Caco-2 (cell line): ENCODE results near the gene MEIS1. TPM values are rescaled to one million over a fixed set of nuclear protein-coding genes. Genes with fewer than 3 reads are reported as not detected.

Experiments
- BruUV-seq: library from RNA; stranded (reverse); fragments of 400-500 nt; replicated peaks from 2 replicates; lab custom pipeline; 2021; lab: Mats Ljungman, UMichigan
- CTCF ChIA-PET: fragments of 300-600 bp; sonication (Branson Sonifier 250); formaldehyde crosslinking; loops from one replicate; lab custom pipeline; 2022; ENCODE audit warnings: antibody characterized with exemption; lab: Charles Lee
- POLR2A ChIA-PET: fragments of 300-600 bp; sonication (Branson Sonifier 250); formaldehyde crosslinking; loops from one replicate; lab custom pipeline; 2022; ENCODE audit warnings: antibody characterized with exemption; lab: Charles Lee
- DNase-seq, 2 experiments: peaks; one replicate each; pipeline versions ENCODE4 v3.0.0 to v3.0.0-alpha.2; 2020 to 2022
- H3K27me3 ChIP-seq: replicated peaks from 2 replicates; pipeline ENCODE4 v1.6.0; 2011; ENCODE audit warnings: low read length; ENCODE audit not compliant: control insufficient read depth, insufficient read depth
- H3K36me3 ChIP-seq: 2 replicates; pipeline ENCODE4 v1.5.1; 2011; ENCODE audit warnings: low read length; ENCODE audit not compliant: control insufficient read depth, insufficient read depth
- H3K4me1 ChIP-seq: fragments of 250-450 bp; sonication (Bioruptor Pico); 2 replicates; pipeline ENCODE4 v1.5.1; 2020; ENCODE audit warnings: mild to moderate bottlenecking
- H3K4me3 ChIP-seq: 2 replicates; pipeline ENCODE4 v1.5.1; 2011; ENCODE audit warnings: low read depth, mild to moderate bottlenecking, control low read depth, low read length
- H3K9me3 ChIP-seq: fragments of 250-450 bp; sonication (Bioruptor Pico); 2 replicates; pipeline ENCODE4 v1.5.1; 2020; ENCODE audit warnings: mild to moderate bottlenecking, moderate library complexity
- H3K27ac Mint-ChIP-seq: one replicate; pipeline ENCODE4 v1.8.0; 2022; ENCODE audit warnings: mixed read lengths; ENCODE audit not compliant: unreplicated experiment
- H3K27me3 Mint-ChIP-seq: one replicate; pipeline ENCODE4 v1.8.0; 2022; ENCODE audit warnings: mixed read lengths; ENCODE audit not compliant: insufficient read depth, unreplicated experiment
- H3K36me3 Mint-ChIP-seq: one replicate; pipeline ENCODE4 v1.8.0; 2022; ENCODE audit warnings: mild to moderate bottlenecking, mixed read lengths; ENCODE audit not compliant: insufficient read depth, unreplicated experiment
- H3K4me1 Mint-ChIP-seq: one replicate; pipeline ENCODE4 v1.8.0; 2022; ENCODE audit warnings: low read depth, mixed read lengths; ENCODE audit not compliant: unreplicated experiment
- H3K4me3 Mint-ChIP-seq: one replicate; pipeline ENCODE4 v1.8.0; 2022; ENCODE audit warnings: mild to moderate bottlenecking, moderate library complexity, mixed read lengths; ENCODE audit not compliant: unreplicated experiment
- H3K9me3 Mint-ChIP-seq: one replicate; pipeline ENCODE4 v1.8.0; 2022; ENCODE audit warnings: mixed read lengths; ENCODE audit not compliant: unreplicated experiment
- intact Hi-C: fragments of 100-400 bp; cut with micrococcal nuclease; formaldehyde crosslinking; loops from one replicate; pipeline ENCODE4 v1.10.0; 2022; ENCODE audit not compliant: unreplicated experiment
- total RNA-seq: library from RNA; stranded (reverse); gene quantifications from 2 replicates; pipeline ENCODE4 v1.2.3, GENCODE V29; 2022
- TF ChIP-seq, protein P1 (sequence below), 2 experiments: fragments of 200-600 bp in 1 of 2; IDR thresholded peaks; 1 replicate in 1 of 2; 2 replicates in 1 of 2; pipeline versions ENCODE4 v1.5.1 to v1.8.0; 2011 to 2022; ENCODE audit warnings: antibody characterized with exemption in 1 of 2, control low read depth in 1 of 2, inconsistent platforms in 1 of 2, low read depth in 1 of 2, low read length in 1 of 2, mild to moderate bottlenecking in 1 of 2, moderate library complexity in 1 of 2; ENCODE audit not compliant: insufficient read depth in 1 of 2, severe bottlenecking in 1 of 2, unreplicated experiment in 1 of 2

Gene MEIS1
- total RNA-seq, 1 experiment from 2014 or later, result 7.4 TPM

DNA sequence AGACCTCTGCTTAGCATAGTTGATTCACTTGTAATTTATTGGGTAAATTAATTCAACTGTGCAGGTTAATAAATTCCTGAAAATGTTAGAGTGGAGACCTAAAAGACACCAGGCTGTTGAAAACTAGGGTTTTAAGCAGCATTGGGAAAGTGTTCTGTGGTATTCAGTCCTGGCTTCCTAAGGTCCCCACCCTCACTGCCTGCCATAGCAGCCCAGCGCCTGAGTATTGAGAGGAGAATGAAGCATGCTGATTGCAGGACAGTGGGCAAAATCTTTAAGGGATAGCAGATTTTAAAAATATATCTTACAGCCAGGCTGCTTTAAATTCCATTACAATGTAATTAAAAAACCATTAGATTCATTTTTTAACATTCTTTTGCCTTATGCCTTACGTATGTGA is 20.6 kb downstream of the MEIS1 start:
- H3K4me1 ChIP-seq, result no peaks in the 10 kb centered on the region
- Mint-ChIP-seq H3K27ac (no peak overlapping the region), H3K4me3 (no peak overlapping the region), H3K27me3 (no peaks in the 10 kb centered on the region), H3K36me3 (no peaks in the 10 kb centered on the region), H3K9me3 (no peaks in the 10 kb centered on the region), H3K4me1 (no peaks in the 10 kb centered on the region)
- CTCF ChIA-PET, result no interaction called here
- DNase-seq, result no peak
- no peaks in the 10 kb centered on the region for H3K27me3 ChIP-seq
- no peaks in the 10 kb centered on the region for H3K9me3 ChIP-seq
- TF ChIP-seq, protein P1, sequence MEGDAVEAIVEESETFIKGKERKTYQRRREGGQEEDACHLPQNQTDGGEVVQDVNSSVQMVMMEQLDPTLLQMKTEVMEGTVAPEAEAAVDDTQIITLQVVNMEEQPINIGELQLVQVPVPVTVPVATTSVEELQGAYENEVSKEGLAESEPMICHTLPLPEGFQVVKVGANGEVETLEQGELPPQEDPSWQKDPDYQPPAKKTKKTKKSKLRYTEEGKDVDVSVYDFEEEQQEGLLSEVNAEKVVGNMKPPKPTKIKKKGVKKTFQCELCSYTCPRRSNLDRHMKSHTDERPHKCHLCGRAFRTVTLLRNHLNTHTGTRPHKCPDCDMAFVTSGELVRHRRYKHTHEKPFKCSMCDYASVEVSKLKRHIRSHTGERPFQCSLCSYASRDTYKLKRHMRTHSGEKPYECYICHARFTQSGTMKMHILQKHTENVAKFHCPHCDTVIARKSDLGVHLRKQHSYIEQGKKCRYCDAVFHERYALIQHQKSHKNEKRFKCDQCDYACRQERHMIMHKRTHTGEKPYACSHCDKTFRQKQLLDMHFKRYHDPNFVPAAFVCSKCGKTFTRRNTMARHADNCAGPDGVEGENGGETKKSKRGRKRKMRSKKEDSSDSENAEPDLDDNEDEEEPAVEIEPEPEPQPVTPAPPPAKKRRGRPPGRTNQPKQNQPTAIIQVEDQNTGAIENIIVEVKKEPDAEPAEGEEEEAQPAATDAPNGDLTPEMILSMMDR (IDR thresholded peaks at IDR 0.05; ENCODE audit: insufficient read depth in 1 of 2, low read depth in 1 of 2, low read length in 1 of 2, severe bottlenecking in 1 of 2, unreplicated experiment in 1 of 2), result no peak
- no peaks in the 10 kb centered on the region for H3K36me3 ChIP-seq
- intact Hi-C loops, result no loop called here
- BruUV-seq, result no TSS peak
- H3K4me3 ChIP-seq, result no peak overlapping the region
- POLR2A ChIA-PET, result no interaction called here

DNA sequence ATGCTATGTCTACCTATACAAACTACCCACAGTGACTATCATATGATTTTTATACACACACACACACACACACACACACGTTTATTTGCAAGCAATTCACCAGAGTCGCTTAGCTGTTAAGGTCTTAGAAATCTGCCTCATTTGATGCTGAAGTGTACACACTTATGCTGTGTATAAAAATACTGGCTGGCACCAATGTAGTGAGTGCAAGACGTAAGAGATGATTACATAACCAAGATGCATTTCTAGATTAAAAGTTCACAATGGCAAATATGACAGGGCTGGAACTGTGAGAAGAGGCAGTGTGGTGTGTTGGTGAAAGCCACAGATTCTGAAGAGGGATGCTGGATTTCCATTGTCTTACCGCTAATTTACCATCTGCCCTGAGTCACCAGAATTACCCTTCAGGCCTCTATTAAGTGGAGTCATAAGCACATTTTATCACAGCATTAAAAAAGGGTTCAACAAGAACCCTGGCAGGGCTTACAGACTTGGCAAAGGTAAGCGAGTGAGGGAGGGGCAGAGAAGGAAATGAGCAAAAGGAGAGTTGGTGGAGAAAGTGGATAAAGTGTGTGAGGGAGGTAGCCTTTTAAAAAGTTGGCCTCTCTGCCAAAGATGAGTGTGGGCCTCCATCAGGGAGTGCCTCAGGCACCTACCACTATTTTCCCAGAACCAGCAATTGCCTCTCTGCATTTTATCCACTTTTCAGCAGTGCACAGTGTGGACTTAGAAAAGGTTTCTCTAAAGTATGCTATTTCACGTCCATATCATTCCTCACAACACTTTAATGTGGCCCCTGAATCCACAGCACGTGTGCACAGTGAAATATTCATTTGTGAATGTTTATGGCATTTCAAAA is 21.5 kb downstream of the MEIS1 start:
- intact Hi-C loops, result no loop called here
- H3K36me3 Mint-ChIP-seq, result no peaks in the 10 kb centered on the region
- H3K27me3 Mint-ChIP-seq, result no peaks in the 10 kb centered on the region
- no peak for DNase-seq
- no TSS peak for BruUV-seq
- H3K4me3 ChIP-seq, result no peak overlapping the region
- H3K4me1 ChIP-seq, result no peaks in the 10 kb centered on the region
- no peaks in the 10 kb centered on the region for H3K9me3 ChIP-seq
- H3K27me3 ChIP-seq, result no peaks in the 10 kb centered on the region
- POLR2A ChIA-PET, result no interaction called here
- H3K4me1 Mint-ChIP-seq, result no peaks in the 10 kb centered on the region
- H3K9me3 Mint-ChIP-seq, result no peaks in the 10 kb centered on the region
- no peak overlapping the region for H3K4me3 Mint-ChIP-seq
- TF ChIP-seq, protein P1 (IDR thresholded peaks at IDR 0.05; ENCODE audit: insufficient read depth in 1 of 2, low read depth in 1 of 2, low read length in 1 of 2, severe bottlenecking in 1 of 2, unreplicated experiment in 1 of 2), result no peak
- CTCF ChIA-PET, result no interaction called here
- H3K27ac Mint-ChIP-seq, result no peak overlapping the region
- no peaks in the 10 kb centered on the region for H3K36me3 ChIP-seq

DNA sequence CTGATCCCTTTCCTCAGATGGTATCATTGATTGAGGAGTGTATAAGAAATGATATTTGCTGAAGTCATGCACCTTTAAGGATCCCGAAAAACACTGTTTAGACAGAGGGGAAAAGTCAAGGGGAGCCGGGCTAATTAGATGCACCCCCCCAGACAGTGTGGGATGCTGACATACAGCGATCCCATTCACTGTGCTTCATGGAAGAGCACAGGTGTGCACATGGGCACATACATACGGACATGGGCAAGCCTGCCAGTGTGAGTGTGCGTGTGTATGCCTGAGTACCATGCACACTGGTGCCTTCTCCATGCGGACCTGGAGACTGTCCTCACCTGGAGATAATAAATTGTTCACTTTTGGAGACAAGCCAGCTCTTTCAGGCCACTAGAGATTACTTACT is 22.6 kb downstream of the MEIS1 start:
- no TSS peak for BruUV-seq
- no peaks in the 10 kb centered on the region for H3K27me3 ChIP-seq
- no peaks in the 10 kb centered on the region for H3K36me3 ChIP-seq
- ChIA-PET CTCF (no interaction called here), POLR2A (no interaction called here)
- H3K4me1 ChIP-seq, result no peaks in the 10 kb centered on the region
- H3K4me1 Mint-ChIP-seq, result no peaks in the 10 kb centered on the region
- no peaks in the 10 kb centered on the region for H3K9me3 Mint-ChIP-seq
- no peak for DNase-seq
- H3K27me3 Mint-ChIP-seq, result no peaks in the 10 kb centered on the region
- H3K27ac Mint-ChIP-seq, result no peak overlapping the region
- H3K4me3 ChIP-seq, result no peak overlapping the region
- intact Hi-C loops, result no loop called here
- no peaks in the 10 kb centered on the region for H3K9me3 ChIP-seq
- H3K4me3 Mint-ChIP-seq, result no peak overlapping the region
- TF ChIP-seq, protein P1 (IDR thresholded peaks at IDR 0.05; ENCODE audit: insufficient read depth in 1 of 2, low read depth in 1 of 2, low read length in 1 of 2, severe bottlenecking in 1 of 2, unreplicated experiment in 1 of 2), result no peak
- no peaks in the 10 kb centered on the region for H3K36me3 Mint-ChIP-seq
